HCT116 (cell line): ENCODE results near the gene C9orf50. TPM values are rescaled to one million over a fixed set of nuclear protein-coding genes. Genes with fewer than 3 reads are reported as not detected.

Experiments
- ATAC-seq: fragments of 200-7000 bp; cut with Tn5 transposase; 2 replicates; pipeline ENCODE4 v1.9.1; 2020; ENCODE audit warnings: mild to moderate bottlenecking, moderate library complexity
- BruUV-seq: library from RNA; stranded (reverse); fragments of 400-500 nt; replicated peaks from 2 replicates; lab custom pipeline; 2021; lab: Mats Ljungman, UMichigan
- CTCF ChIA-PET: fragments of 300-600 bp; sonication (Branson Sonifier 250); formaldehyde crosslinking; loops from one replicate; lab custom pipeline; 2021; ENCODE audit warnings: antibody characterized with exemption; lab: Charles Lee
- POLR2A ChIA-PET: fragments of 300-600, 350-600 bp; sonication (Branson Sonifier 250); formaldehyde crosslinking; loops from one replicate; lab custom pipeline; 2021; ENCODE audit warnings: antibody characterized with exemption; lab: Charles Lee
- RAD21 ChIA-PET, 2 experiments: fragments of 300-600 bp; sonication (Branson Sonifier 250); formaldehyde crosslinking; loops; one replicate each; lab custom pipeline; 2023; ENCODE audit warnings: low total read pairs in 2 of 2; ENCODE audit not compliant: uncharacterized antibody in 2 of 2, unreplicated experiment in 2 of 2, low non-redundant PET in 1 of 2; lab: Charles Lee
- DNase-seq: peaks from one replicate; pipeline ENCODE4 v3.0.0-alpha.2; 2010; ENCODE audit warnings: low read depth, low spot score
- H2AFZ ChIP-seq: fragments of 200-600 bp; shearing (Covaris generic), sonication (generic); 2 replicates; pipeline ENCODE4 v1.6.1; 2017; ENCODE audit warnings: low read depth, mixed run types, mixed read lengths, antibody characterized with exemption, low read length; ENCODE audit not compliant: poor library complexity, severe bottlenecking
- H3K27ac ChIP-seq: 2 replicates; pipeline ENCODE4 v1.5.1; 2012; ENCODE audit warnings: low read depth, low read length
- H3K27me3 ChIP-seq: fragments of 200-600 bp; sonication (generic); 2 replicates; pipeline ENCODE4 v1.6.1; 2016; ENCODE audit warnings: mixed run types, low read length, mixed read lengths; ENCODE audit not compliant: insufficient read depth
- H3K36me3 ChIP-seq, 2 experiments: fragments of 200-500 bp in 1 of 2; fragments of 200-600 bp in 1 of 2; sonication (Bioruptor generic) in 1 of 2; sonication (generic) in 1 of 2; 2 replicates each; pipeline versions ENCODE4 v1.5.1 to v1.6.1; 2014 to 2016; ENCODE audit warnings: low read length in 2 of 2, inconsistent platforms in 1 of 2, mixed read lengths in 1 of 2, mixed run types in 1 of 2; ENCODE audit not compliant: insufficient read depth in 2 of 2, control insufficient read depth in 1 of 2
- H3K4me1 ChIP-seq, 2 experiments: fragments of 200-600 bp in 1 of 2; sonication (generic) in 1 of 2; 2 replicates each; pipeline versions ENCODE4 v1.5.1 to v1.6.1; 2012 to 2017; ENCODE audit warnings: low read length in 2 of 2, inconsistent platforms in 1 of 2, mild to moderate bottlenecking in 1 of 2, mixed read lengths in 1 of 2, mixed run types in 1 of 2, moderate library complexity in 1 of 2; ENCODE audit not compliant: insufficient read depth in 2 of 2, control insufficient read depth in 1 of 2
- H3K4me2 ChIP-seq: fragments of 200-600 bp; sonication (generic); 2 replicates; pipeline ENCODE4 v1.6.1; 2017; ENCODE audit warnings: mixed run types, low read length, mixed read lengths
- H3K4me3 ChIP-seq, 2 experiments: fragments of 200-600 bp in 1 of 2; sonication (generic) in 1 of 2; replicated peaks in 1 of 2; 2 replicates each; pipeline ENCODE4 v1.5.1; 2011 to 2016; ENCODE audit warnings: low read length in 2 of 2, control low read depth in 1 of 2, low read depth in 1 of 2, mild to moderate bottlenecking in 1 of 2, mixed read lengths in 1 of 2, mixed run types in 1 of 2
- H3K79me2 ChIP-seq: fragments of 200-600 bp; sonication (generic); 2 replicates; pipeline ENCODE4 v1.6.1; 2017; ENCODE audit warnings: mild to moderate bottlenecking, mixed run types, low read length, moderate library complexity, mixed read lengths; ENCODE audit not compliant: insufficient read depth
- H3K9ac ChIP-seq: fragments of 200-600 bp; sonication (generic); 2 replicates; pipeline ENCODE4 v1.6.1; 2016; ENCODE audit warnings: low read length, mixed read lengths
- H3K9me2 ChIP-seq: fragments of 200-600 bp; sonication (generic), shearing (Covaris generic); 2 replicates; pipeline ENCODE4 v1.6.1; 2017; ENCODE audit warnings: mixed run types, mild to moderate bottlenecking, moderate library complexity; ENCODE audit not compliant: insufficient read depth
- H3K9me3 ChIP-seq, 2 experiments: fragments of 200-500 bp in 1 of 2; fragments of 200-600 bp in 1 of 2; sonication (Bioruptor generic) in 1 of 2; sonication (generic) in 1 of 2; 2 replicates each; pipeline ENCODE4 v1.6.1; 2014 to 2017; ENCODE audit warnings: low read length in 2 of 2, mixed read lengths in 2 of 2, inconsistent platforms in 1 of 2, low read depth in 1 of 2, mild to moderate bottlenecking in 1 of 2, mixed run types in 1 of 2, moderate library complexity in 1 of 2; ENCODE audit not compliant: control insufficient read depth in 1 of 2, insufficient read depth in 1 of 2
- H4K20me1 ChIP-seq: fragments of 200-600 bp; sonication (generic), shearing (Covaris generic); 2 replicates; pipeline ENCODE4 v1.6.1; 2017; ENCODE audit warnings: mixed run types, mild to moderate bottlenecking, moderate library complexity; ENCODE audit not compliant: insufficient read depth
- CBX3 ChIP-seq: IDR thresholded peaks from 2 replicates; pipeline ENCODE4 v1.6.1; 2012; ENCODE audit warnings: low read depth
- CEBPB ChIP-seq: IDR thresholded peaks from 2 replicates; pipeline ENCODE4 v1.6.1; 2012; ENCODE audit warnings: low read depth
- EGR1 ChIP-seq: IDR thresholded peaks from 2 replicates; pipeline ENCODE4 v1.6.1; 2012; ENCODE audit warnings: low read depth
- EZH2 ChIP-seq: fragments of 200-600 bp; sonication (generic); IDR thresholded peaks from 2 replicates; pipeline ENCODE4 v1.6.1; 2017; ENCODE audit warnings: antibody characterized with exemption, mixed run types
- RAD21 ChIP-seq: IDR thresholded peaks from 2 replicates; pipeline ENCODE4 v1.6.1; 2012; ENCODE audit warnings: low read depth, mild to moderate bottlenecking
- REST ChIP-seq: IDR thresholded peaks from 2 replicates; pipeline ENCODE4 v1.6.1; 2012; ENCODE audit warnings: low read depth
- SIN3A ChIP-seq: IDR thresholded peaks from 2 replicates; pipeline ENCODE4 v1.6.1; 2012; ENCODE audit warnings: low read depth
- SP1 ChIP-seq: IDR thresholded peaks from 2 replicates; pipeline ENCODE4 v1.6.1; 2012; ENCODE audit warnings: low read depth
- TCF7L2 ChIP-seq: IDR thresholded peaks from 2 replicates; pipeline ENCODE4 v1.7.0; 2011; ENCODE audit warnings: borderline replicate concordance, inconsistent platforms; ENCODE audit not compliant: insufficient read depth, insufficient read length; ENCODE audit errors: extremely low read depth
- YY1 ChIP-seq: IDR thresholded peaks from 2 replicates; pipeline ENCODE4 v1.6.1; 2011; ENCODE audit warnings: low read length, low read depth, moderate library complexity, mild to moderate bottlenecking; ENCODE audit not compliant: insufficient replicate concordance; ENCODE audit errors: extremely low read depth
- ZNF274 ChIP-seq: fragments of 200-500 bp; sonication (Bioruptor generic); IDR thresholded peaks from 2 replicates; pipeline ENCODE4 v1.6.1; 2014; ENCODE audit warnings: mild to moderate bottlenecking, low read depth, low read length, inconsistent platforms
- intact Hi-C: fragments of 100-400 bp; cut with micrococcal nuclease; formaldehyde crosslinking; loops from 2 replicates; pipeline ENCODE4 v1.10.0; 2022
- total RNA-seq: library from RNA; stranded (reverse); gene quantifications from one replicate; pipeline ENCODE4 v1.2.1, GENCODE V29; 2021; ENCODE audit not compliant: unreplicated experiment
- TF ChIP-seq, protein P1 (sequence below): IDR thresholded peaks from 2 replicates; pipeline ENCODE4 v1.6.1; 2011; ENCODE audit warnings: mild to moderate bottlenecking, low read length, moderate library complexity; ENCODE audit not compliant: insufficient replicate concordance; ENCODE audit errors: extremely low read depth
- TF ChIP-seq, protein P2 (sequence below): IDR thresholded peaks from 2 replicates; pipeline ENCODE4 v1.6.1; 2012
- TF ChIP-seq, protein P3 (sequence below), 3 experiments: fragments of 200-600 bp in 1 of 3; sonication (generic) in 1 of 3; IDR thresholded peaks in 2 of 3; conservative IDR thresholded peaks in 1 of 3; 2 replicates each; pipeline ENCODE4 v1.5.1; 2012 to 2017; ENCODE audit warnings: low read depth in 2 of 3, low read length in 2 of 3, antibody characterized with exemption in 1 of 3, borderline replicate concordance in 1 of 3, control low read depth in 1 of 3, mild to moderate bottlenecking in 1 of 3, mixed read lengths in 1 of 3, mixed run types in 1 of 3, moderate library complexity in 1 of 3; ENCODE audit not compliant: insufficient read depth in 1 of 3

C9orf50 gene
- total RNA-seq, 1 experiment from 2014 or later = not detected

DNA sequence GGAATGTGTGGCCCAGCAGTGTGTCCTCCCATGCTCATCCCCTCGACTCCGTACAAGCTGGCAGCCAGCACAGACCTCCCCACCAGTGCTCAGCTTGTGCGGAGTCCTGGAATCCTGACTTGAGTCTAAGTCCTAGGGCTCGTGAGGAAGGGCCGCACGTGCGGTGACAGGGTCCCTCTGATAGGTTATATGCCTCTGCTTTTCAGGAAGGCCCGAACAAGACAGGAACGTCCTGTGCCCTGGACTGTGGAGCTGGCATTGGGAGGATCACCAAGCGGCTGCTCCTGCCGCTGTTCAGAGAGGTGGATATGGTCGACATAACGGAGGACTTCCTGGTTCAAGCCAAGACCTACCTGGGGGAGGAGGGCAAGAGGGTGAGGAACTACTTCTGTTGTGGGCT is 12.9 kb upstream of the C9orf50 start (continued):
- no peak for TF ChIP-seq TCF7L2
- TF ChIP-seq, protein P1, sequence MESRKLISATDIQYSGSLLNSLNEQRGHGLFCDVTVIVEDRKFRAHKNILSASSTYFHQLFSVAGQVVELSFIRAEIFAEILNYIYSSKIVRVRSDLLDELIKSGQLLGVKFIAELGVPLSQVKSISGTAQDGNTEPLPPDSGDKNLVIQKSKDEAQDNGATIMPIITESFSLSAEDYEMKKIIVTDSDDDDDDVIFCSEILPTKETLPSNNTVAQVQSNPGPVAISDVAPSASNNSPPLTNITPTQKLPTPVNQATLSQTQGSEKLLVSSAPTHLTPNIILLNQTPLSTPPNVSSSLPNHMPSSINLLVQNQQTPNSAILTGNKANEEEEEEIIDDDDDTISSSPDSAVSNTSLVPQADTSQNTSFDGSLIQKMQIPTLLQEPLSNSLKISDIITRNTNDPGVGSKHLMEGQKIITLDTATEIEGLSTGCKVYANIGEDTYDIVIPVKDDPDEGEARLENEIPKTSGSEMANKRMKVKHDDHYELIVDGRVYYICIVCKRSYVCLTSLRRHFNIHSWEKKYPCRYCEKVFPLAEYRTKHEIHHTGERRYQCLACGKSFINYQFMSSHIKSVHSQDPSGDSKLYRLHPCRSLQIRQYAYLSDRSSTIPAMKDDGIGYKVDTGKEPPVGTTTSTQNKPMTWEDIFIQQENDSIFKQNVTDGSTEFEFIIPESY = no peak

GRCh38 chr9:129633207-129633606 is 12.3 kb upstream of the C9orf50 start:
- no peak overlapping the region for H3K4me3 ChIP-seq
- H3K9me2 ChIP-seq = no peaks in the 10 kb centered on the region
- no peak overlapping the region for H2AFZ ChIP-seq
- ATAC-seq = no peak
- peaks cover 0 to 10% of the 10 kb centered on the region in 2 experiments; a peak in 1 of 4 replicates for H3K4me1 ChIP-seq
- no peak overlapping the region for H3K9ac ChIP-seq
- peaks cover 37 to 71% of the 10 kb centered on the region in 2 experiments for H3K36me3 ChIP-seq
- peaks cover 11% of the 10 kb centered on the region; the same call in 1 of the 2 replicates for H4K20me1 ChIP-seq
- peaks cover 83% of the 10 kb centered on the region for H3K79me2 ChIP-seq
- H3K4me2 ChIP-seq = no peak overlapping the region
- ChIA-PET CTCF (interaction anchor here (1.0 to 1.2 kb wide), 2 partner anchors 8 to 9 kb away, joined by 3 read pairs; no protein-coding TSS in a partner anchor), POLR2A (no interaction called here), RAD21 (no interaction called here)
- intact Hi-C loops = no loop called here
- no peak overlapping the region for H3K27ac ChIP-seq
- DNase-seq = no peak
- BruUV-seq = no TSS peak
- no peaks in the 10 kb centered on the region for H3K27me3 ChIP-seq
- H3K9me3 ChIP-seq = no peaks in the 10 kb centered on the region
- TF ChIP-seq YY1 = no peak
- TF ChIP-seq, protein P2, sequence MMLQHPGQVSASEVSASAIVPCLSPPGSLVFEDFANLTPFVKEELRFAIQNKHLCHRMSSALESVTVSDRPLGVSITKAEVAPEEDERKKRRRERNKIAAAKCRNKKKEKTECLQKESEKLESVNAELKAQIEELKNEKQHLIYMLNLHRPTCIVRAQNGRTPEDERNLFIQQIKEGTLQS = no peak
- TF ChIP-seq ZNF274 = no peak
- TF ChIP-seq SIN3A = no peak
- no peak for TF ChIP-seq CEBPB
- no peak for TF ChIP-seq EZH2
- no peak for TF ChIP-seq EGR1
- no peak for TF ChIP-seq REST
- TF ChIP-seq, protein P1 = no peak
- no peak for TF ChIP-seq RAD21
- TF ChIP-seq, protein P3, sequence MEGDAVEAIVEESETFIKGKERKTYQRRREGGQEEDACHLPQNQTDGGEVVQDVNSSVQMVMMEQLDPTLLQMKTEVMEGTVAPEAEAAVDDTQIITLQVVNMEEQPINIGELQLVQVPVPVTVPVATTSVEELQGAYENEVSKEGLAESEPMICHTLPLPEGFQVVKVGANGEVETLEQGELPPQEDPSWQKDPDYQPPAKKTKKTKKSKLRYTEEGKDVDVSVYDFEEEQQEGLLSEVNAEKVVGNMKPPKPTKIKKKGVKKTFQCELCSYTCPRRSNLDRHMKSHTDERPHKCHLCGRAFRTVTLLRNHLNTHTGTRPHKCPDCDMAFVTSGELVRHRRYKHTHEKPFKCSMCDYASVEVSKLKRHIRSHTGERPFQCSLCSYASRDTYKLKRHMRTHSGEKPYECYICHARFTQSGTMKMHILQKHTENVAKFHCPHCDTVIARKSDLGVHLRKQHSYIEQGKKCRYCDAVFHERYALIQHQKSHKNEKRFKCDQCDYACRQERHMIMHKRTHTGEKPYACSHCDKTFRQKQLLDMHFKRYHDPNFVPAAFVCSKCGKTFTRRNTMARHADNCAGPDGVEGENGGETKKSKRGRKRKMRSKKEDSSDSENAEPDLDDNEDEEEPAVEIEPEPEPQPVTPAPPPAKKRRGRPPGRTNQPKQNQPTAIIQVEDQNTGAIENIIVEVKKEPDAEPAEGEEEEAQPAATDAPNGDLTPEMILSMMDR (IDR thresholded peaks at IDR 0.05 in 2 of 3, conservative IDR thresholded peaks at IDR 0.05 in 1 of 3; ENCODE audit: borderline replicate concordance in 1 of 3, insufficient read depth in 1 of 3, low read depth in 2 of 3, low read length in 2 of 3) = no peak
- no peak for TF ChIP-seq CBX3
- no peak for TF ChIP-seq SP1
- no peak for TF ChIP-seq TCF7L2
